Gastroesophageal sphincter (tissue), 3 donors: ENCODE results near the gene CLDN3.

Experiments
- POLR2A ChIP-seq, 2 donors: fragments of 450-650 bp; IDR thresholded peaks; one replicate each; pipeline ENCODE4 v1.6.1; 2017; ENCODE audit warnings: antibody characterized with exemption in 2 of 2, mild to moderate bottlenecking in 2 of 2, moderate library complexity in 1 of 2
- TF ChIP-seq, protein P1 (sequence below), 4 experiments: fragments of 200-600 bp in 2 of 4; fragments of 450-650 bp in 2 of 4; sonication (generic) in 1 of 4; IDR thresholded peaks; one replicate each; pipeline ENCODE4 v1.5.1; 2017 to 2019; ENCODE audit warnings: antibody characterized with exemption in 4 of 4, mild to moderate bottlenecking in 2 of 4, moderate library complexity in 2 of 4

- TF ChIP-seq, protein P1, sequence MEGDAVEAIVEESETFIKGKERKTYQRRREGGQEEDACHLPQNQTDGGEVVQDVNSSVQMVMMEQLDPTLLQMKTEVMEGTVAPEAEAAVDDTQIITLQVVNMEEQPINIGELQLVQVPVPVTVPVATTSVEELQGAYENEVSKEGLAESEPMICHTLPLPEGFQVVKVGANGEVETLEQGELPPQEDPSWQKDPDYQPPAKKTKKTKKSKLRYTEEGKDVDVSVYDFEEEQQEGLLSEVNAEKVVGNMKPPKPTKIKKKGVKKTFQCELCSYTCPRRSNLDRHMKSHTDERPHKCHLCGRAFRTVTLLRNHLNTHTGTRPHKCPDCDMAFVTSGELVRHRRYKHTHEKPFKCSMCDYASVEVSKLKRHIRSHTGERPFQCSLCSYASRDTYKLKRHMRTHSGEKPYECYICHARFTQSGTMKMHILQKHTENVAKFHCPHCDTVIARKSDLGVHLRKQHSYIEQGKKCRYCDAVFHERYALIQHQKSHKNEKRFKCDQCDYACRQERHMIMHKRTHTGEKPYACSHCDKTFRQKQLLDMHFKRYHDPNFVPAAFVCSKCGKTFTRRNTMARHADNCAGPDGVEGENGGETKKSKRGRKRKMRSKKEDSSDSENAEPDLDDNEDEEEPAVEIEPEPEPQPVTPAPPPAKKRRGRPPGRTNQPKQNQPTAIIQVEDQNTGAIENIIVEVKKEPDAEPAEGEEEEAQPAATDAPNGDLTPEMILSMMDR (IDR thresholded peaks at IDR 0.05): no peak
- no peak for TF ChIP-seq POLR2A (IDR thresholded peaks at IDR 0.05)
Observed at GRCh38 chr7:73774923-73775322, 4.9 kb upstream of the CLDN3 start.
